ENCODE measurements around the gene BSN. TPM values are rescaled to one million over a fixed set of nuclear protein-coding genes. Genes with fewer than 3 reads are reported as not detected.

Gene BSN
- total RNA-seq, 1 experiment from 2014 or later: 0.28 TPM

DNA sequence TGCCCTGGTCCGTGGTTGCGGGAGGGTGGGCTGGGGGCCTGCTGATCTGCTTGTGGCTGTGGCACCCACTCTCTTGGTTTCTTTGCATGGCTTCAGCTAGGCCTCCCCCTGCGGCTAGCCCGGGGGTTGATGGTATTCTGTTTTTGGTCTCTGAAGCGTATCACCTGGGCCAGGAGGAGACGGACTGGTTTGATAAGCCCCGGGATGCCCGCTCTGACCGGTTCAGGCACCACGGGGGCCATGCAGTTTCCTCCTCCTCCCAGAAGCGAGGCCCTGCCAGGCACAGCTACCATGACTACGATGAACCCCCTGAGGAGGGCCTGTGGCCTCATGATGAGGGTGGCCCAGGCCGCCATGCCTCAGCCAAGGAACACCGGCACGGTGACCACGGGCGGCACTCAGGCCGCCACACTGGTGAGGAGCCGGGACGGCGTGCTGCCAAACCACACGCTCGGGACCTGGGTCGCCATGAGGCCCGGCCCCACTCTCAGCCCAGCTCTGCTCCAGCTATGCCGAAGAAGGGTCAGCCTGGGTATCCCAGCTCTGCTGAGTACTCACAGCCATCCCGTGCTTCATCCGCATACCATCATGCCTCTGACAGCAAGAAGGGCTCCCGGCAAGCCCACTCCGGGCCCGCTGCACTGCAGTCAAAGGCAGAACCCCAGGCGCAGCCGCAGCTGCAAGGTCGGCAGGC, 108.6 kb downstream of the BSN start:
- no peaks in the 10 kb centered on the region for H3K36me3 ChIP-seq (ENCODE audit: low read depth)
- no peak for DNase-seq
- no peak overlapping the region for H3K4me3 ChIP-seq
- no peaks in the 10 kb centered on the region for H4K20me1 ChIP-seq (ENCODE audit: insufficient read depth)
- intact Hi-C loops (cut with micrococcal nuclease; ENCODE audit: unreplicated experiment): no loop called here
- H3K4me2 ChIP-seq: no peak overlapping the region
- no peaks in the 10 kb centered on the region for H3K4me1 ChIP-seq (replicated peaks; ENCODE audit: insufficient read depth)
- no peaks in the 10 kb centered on the region for H3K27me3 ChIP-seq (ENCODE audit: insufficient read depth, low read depth)
- TF ChIP-seq CTCF (conservative IDR thresholded peaks at IDR 0.05) (no peak), EZH2 (IDR thresholded peaks at IDR 0.05; ENCODE audit: low read depth) (no peak)
- no peaks in the 10 kb centered on the region for H3K9me2 ChIP-seq (ENCODE audit: insufficient read depth)
- ChIA-PET CTCF (interaction anchor here (0.7 kb wide), 1 partner anchor 140 kb away, joined by 5 read pairs; no protein-coding TSS in a partner anchor), POLR2A (ENCODE audit: unreplicated experiment) (interaction anchor here (0.6 kb wide), 1 partner anchor 17 kb away, joined by 3 read pairs; no protein-coding TSS in a partner anchor)
- no peaks in the 10 kb centered on the region for H3F3A ChIP-seq (ENCODE audit: insufficient read depth, low read depth)
- no peaks in the 10 kb centered on the region for H3K9me3 ChIP-seq (ENCODE audit: insufficient read depth, low read depth)
- no peak overlapping the region for H2AFZ ChIP-seq
- no TSS peak for BruUV-seq (replicated peaks)
- H3K79me2 ChIP-seq (ENCODE audit: low read depth): no peaks in the 10 kb centered on the region
- no peak overlapping the region for H3K27ac ChIP-seq

- no peaks in the 10 kb centered on the region for H3K79me2 ChIP-seq (ENCODE audit: low read depth)
- H4K20me1 ChIP-seq (ENCODE audit: insufficient read depth): no peaks in the 10 kb centered on the region
- peaks cover 5% of the 10 kb centered on the region for H3F3A ChIP-seq (ENCODE audit: insufficient read depth, low read depth)
- no peak overlapping the region for H3K4me2 ChIP-seq
- peaks cover 7% of the 10 kb centered on the region for H3K4me1 ChIP-seq (replicated peaks; ENCODE audit: insufficient read depth)
- no TSS peak for BruUV-seq (replicated peaks)
- POLR2A ChIA-PET (ENCODE audit: unreplicated experiment): interaction anchor here (0.6 kb wide), 1 partner anchor 116 kb away, joined by 3 read pairs; no protein-coding TSS in a partner anchor
- H3K27ac ChIP-seq: no peak overlapping the region
- TF ChIP-seq EZH2 (IDR thresholded peaks at IDR 0.05; ENCODE audit: low read depth): no peak
- TF ChIP-seq CTCF (conservative IDR thresholded peaks at IDR 0.05): no peak
- no peak overlapping the region for H2AFZ ChIP-seq
- no peak for DNase-seq
- no peaks in the 10 kb centered on the region for H3K27me3 ChIP-seq (ENCODE audit: insufficient read depth, low read depth)
- CTCF ChIA-PET: no interaction called here
- no peaks in the 10 kb centered on the region for H3K36me3 ChIP-seq (ENCODE audit: low read depth)
- intact Hi-C loops (cut with micrococcal nuclease; ENCODE audit: unreplicated experiment): no loop called here
- no peaks in the 10 kb centered on the region for H3K9me2 ChIP-seq (ENCODE audit: insufficient read depth)
- no peaks in the 10 kb centered on the region for H3K9me3 ChIP-seq (ENCODE audit: insufficient read depth, low read depth)
- H3K4me3 ChIP-seq: no peak overlapping the region
Observed at GRCh38 chr3:49663831-49664230, 109.6 kb downstream of the BSN start.

DNA sequence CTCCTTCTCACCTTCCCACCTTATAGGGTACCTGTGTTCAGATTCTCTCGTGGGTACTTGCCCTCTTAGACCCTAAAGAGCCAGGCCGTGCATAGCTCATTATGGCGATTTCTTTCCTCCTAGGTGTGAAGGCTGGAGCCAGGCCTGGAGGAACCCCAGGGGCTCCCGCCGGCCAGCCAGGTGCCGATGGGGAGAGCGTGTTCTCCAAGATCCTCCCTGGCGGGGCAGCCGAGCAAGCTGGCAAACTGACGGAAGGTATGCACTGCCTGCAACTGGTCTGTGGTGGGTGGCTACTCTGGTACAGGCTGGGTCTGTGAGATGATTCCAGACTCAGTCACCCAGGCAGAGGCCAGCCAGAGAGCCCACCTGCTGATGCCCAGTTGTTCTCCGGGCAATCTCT, 110.0 kb downstream of the BSN start:
- ChIA-PET POLR2A (ENCODE audit: unreplicated experiment) (interaction anchor here (0.6 kb wide), 1 partner anchor 117 kb away, joined by 3 read pairs; no protein-coding TSS in a partner anchor), CTCF (no interaction called here)
- BruUV-seq (replicated peaks): no TSS peak

More for the DNA sequence above, 110.0 kb downstream of the BSN start:
- H3K27me3 ChIP-seq (ENCODE audit: insufficient read depth, low read depth): no peaks in the 10 kb centered on the region
- no peak overlapping the region for H2AFZ ChIP-seq
- DNase-seq: no peak
- intact Hi-C loops (cut with micrococcal nuclease; ENCODE audit: unreplicated experiment): no loop called here
- H3K4me2 ChIP-seq: no peak overlapping the region
- no peak overlapping the region for H3K27ac ChIP-seq
- peaks cover 9% of the 10 kb centered on the region for H3F3A ChIP-seq (ENCODE audit: insufficient read depth, low read depth)
- H3K36me3 ChIP-seq (ENCODE audit: low read depth): no peaks in the 10 kb centered on the region
- H3K9me3 ChIP-seq (ENCODE audit: insufficient read depth, low read depth): no peaks in the 10 kb centered on the region
- TF ChIP-seq CTCF (conservative IDR thresholded peaks at IDR 0.05) (no peak), EZH2 (IDR thresholded peaks at IDR 0.05; ENCODE audit: low read depth) (no peak)
- no peaks in the 10 kb centered on the region for H4K20me1 ChIP-seq (ENCODE audit: insufficient read depth)
- H3K79me2 ChIP-seq (ENCODE audit: low read depth): no peaks in the 10 kb centered on the region
- H3K4me1 ChIP-seq (replicated peaks; ENCODE audit: insufficient read depth): peaks cover 12% of the 10 kb centered on the region
- H3K9me2 ChIP-seq (ENCODE audit: insufficient read depth): no peaks in the 10 kb centered on the region
- no peak overlapping the region for H3K4me3 ChIP-seq
